Measurements from ENCODE around the gene SNRPD2. TPM values are rescaled to one million over a fixed set of nuclear protein-coding genes. Genes with fewer than 3 reads are reported as not detected.

The SNRPD2 gene
- total and polyA plus RNA-seq, 7 donors = 205 to 368 (median 243) TPM

- peak in 1 of 2 donors; percentile 57 for DNase-seq
- H3K9me3 ChIP-seq = no peaks in the 10 kb centered on the region
- H3K4me3 ChIP-seq = peak overlapping the region; percentile 56
- no peaks in the 10 kb centered on the region for H3K36me3 ChIP-seq (ENCODE audit: insufficient read depth in 1 of 2, low read depth in 1 of 2)
- 10 to 16% (median 12%) methylated on average over 32 to 35 of the region's 35 CpGs for WGBS, 3 donors
- peaks cover 16% of the 10 kb centered on the region for H3K4me1 ChIP-seq
- no peak for TF ChIP-seq CTCF (IDR thresholded peaks at IDR 0.05)
- intact Hi-C loops (cut with DNase I) = no loop called here
- peaks cover 0 to 41% (median 0%) of the 10 kb centered on the region in 3 donors for H3K27me3 ChIP-seq (ENCODE audit: insufficient read depth in 3 of 3, low read length in 2 of 3)
- H3K27ac ChIP-seq = no peak overlapping the region
- ATAC-seq = peak in 1 of 4 donors; percentile 3
Observed at GRCh38 chr19:45645068-45645630, 46.6 kb downstream of the SNRPD2 start.

- Histone ChIP-seq H3K4me3 (no peak overlapping the region), H3K4me1 (peaks cover 16% of the 10 kb centered on the region), H3K27ac (no peak overlapping the region), H3K36me3 (ENCODE audit: insufficient read depth in 1 of 2, low read depth in 1 of 2) (no peaks in the 10 kb centered on the region), H3K9me3 (no peaks in the 10 kb centered on the region), H3K27me3 (ENCODE audit: insufficient read depth in 3 of 3, low read length in 2 of 3) (peaks cover 0 to 33% (median 0%) of the 10 kb centered on the region in 3 donors)
- intact Hi-C loops (cut with DNase I) = loop anchor here (1.0 to 5.0 kb wide), 4 partner anchors 35 to 207 kb away; no protein-coding TSS in a partner anchor
- ATAC-seq (no peak), DNase-seq (no peak)
- TF ChIP-seq CTCF (IDR thresholded peaks at IDR 0.05) = no peak
- WGBS, 3 donors = 48 to 64% (median 53%) methylated on average over 14 of the region's 14 CpGs
Observed at GRCh38 chr19:45643927-45644771, 47.6 kb downstream of the SNRPD2 start.

- DNase-seq (peak; percentile 83 to 91), ATAC-seq (peak; percentile 58 to 77 (median 72))
- Histone ChIP-seq H3K27ac (no peak overlapping the region), H3K4me1 (peaks cover 19% of the 10 kb centered on the region), H3K36me3 (ENCODE audit: insufficient read depth in 1 of 2, low read depth in 1 of 2) (no peaks in the 10 kb centered on the region), H3K4me3 (no peak overlapping the region), H3K27me3 (ENCODE audit: insufficient read depth in 3 of 3, low read length in 2 of 3) (peaks cover 0 to 31% (median 0%) of the 10 kb centered on the region in 3 donors), H3K9me3 (no peaks in the 10 kb centered on the region)
- intact Hi-C loops (cut with DNase I) = loop anchor here (1.0 to 5.0 kb wide), 4 partner anchors 34 to 206 kb away; no protein-coding TSS in a partner anchor
- 10 to 12% (median 12%) methylated on average over 32 to 39 of the region's 39 CpGs for WGBS, 3 donors
- TF ChIP-seq CTCF (IDR thresholded peaks at IDR 0.05) = peak; percentile 99
Observed at GRCh38 chr19:45643024-45643926, 48.5 kb downstream of the SNRPD2 start.

GRCh38 chr19:45641274-45642105 lies 50.3 kb downstream of the SNRPD2 start:
- no peaks in the 10 kb centered on the region for H3K36me3 ChIP-seq (ENCODE audit: insufficient read depth in 1 of 2, low read depth in 1 of 2)
- DNase-seq = peak; percentile 75 to 82
- peaks cover 33% of the 10 kb centered on the region for H3K4me1 ChIP-seq
- peak overlapping the region; percentile 72 for H3K27ac ChIP-seq
- peaks cover 0 to 24% (median 0%) of the 10 kb centered on the region in 3 donors for H3K27me3 ChIP-seq (ENCODE audit: insufficient read depth in 3 of 3, low read length in 2 of 3)
- intact Hi-C loops (cut with DNase I) = loop anchor here (1.0 to 5.0 kb wide), 4 partner anchors 33 to 204 kb away; no protein-coding TSS in a partner anchor
- no peak for TF ChIP-seq CTCF (IDR thresholded peaks at IDR 0.05)
- H3K9me3 ChIP-seq = no peaks in the 10 kb centered on the region
- H3K4me3 ChIP-seq = peak overlapping the region; percentile 53
- 10 to 21% (median 13%) methylated on average over 39 to 40 of the region's 40 CpGs for WGBS, 3 donors
- peak in 3 of 4 donors; percentile 14 to 20 (median 14) for ATAC-seq

All from psoas muscle (tissue), 8 donors.